Ammon's horn (tissue), 1 donor: ENCODE data around the gene SLCO3A1.
"Not testable (repeated sequence)": the region's sequence is repeated elsewhere in the genome, so short reads cannot be mapped to it uniquely, and the experiment has no call there.

ENCODE experiments used
- DNase-seq: peaks from one replicate; pipeline ENCODE4 v3.0.0-alpha.2; 2016; ENCODE audit warnings: low spot score

The SLCO3A1 gene

DNA sequence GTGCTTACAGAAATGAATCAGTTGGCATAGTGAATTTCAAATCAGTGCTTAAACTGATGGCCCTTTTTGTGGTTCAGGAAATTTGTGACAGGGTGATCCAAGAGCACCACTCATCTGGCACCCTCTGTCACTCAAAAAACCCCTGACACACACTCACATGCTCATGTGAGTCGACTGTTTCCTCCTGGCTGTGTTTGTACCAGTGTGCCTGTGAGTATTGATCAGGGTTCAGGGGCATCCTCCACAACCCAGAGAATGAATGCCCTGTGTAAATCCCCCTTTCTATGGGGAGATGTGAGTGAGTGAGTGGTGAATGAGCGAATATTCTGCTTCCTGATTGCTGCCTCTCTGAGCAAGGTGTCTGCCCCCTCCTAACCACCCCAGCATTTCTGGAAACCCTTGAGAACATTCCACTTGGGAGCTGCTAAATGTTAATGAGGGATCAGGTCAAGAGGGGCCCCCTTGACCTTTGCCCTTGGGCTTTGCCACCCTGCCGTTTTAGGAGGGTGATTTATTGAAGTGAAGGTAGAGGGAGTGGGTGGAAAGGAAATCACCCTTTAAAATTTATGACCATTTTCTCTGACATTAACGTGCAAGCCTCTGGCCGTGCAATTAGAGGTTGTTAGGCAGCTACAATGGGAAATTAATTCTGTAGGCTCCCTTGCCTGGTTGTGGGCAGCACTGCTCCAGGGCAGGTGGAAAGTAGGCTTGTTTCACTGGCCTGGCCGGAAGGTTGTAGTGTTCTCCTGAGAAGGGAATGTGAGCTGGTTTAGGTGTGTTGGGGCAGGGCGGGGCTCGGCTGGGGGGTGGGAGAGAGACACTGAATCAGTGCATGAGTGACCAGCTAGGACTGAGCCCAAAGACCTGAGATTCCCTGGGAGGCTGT, 87.2 kb downstream of the SLCO3A1 start:
- no peak for DNase-seq

DNA sequence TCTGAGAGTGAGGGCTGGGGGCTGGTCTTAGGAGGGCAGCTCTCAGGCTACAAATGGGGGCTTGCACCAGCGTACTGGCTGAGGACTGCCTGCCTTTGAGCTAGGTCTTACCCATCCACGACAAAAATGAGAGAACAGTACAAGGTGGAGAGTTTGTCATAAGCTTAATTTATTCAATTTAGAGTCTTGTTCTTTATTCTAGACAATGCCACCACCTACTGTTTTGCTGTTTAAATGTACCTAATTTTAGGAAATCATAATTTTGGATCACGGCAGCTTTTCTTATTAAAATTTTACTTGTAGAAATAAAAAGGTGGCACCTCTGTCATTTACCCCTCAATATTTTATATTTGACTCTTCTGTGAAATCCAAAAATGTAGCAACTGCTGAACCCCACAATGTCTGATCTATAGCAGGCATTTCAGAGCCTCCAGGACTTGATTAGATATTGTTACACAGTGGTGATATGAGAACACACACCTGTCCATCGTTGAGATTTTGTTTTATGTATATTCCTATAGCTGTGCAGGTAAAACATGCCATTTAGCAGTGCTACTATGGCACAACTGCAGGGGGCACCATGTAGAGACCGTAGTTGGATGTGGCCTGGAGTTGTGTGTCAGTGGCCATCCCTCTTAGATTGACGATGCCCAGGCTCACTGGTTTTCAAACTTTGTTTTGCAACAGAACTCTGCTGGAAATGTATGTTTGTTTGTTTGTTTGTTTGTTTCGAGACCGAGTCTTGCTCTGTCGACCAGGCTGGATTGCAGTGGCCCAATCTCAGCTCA, 88.6 kb downstream of the SLCO3A1 start:
- DNase-seq: no peak

DNA sequence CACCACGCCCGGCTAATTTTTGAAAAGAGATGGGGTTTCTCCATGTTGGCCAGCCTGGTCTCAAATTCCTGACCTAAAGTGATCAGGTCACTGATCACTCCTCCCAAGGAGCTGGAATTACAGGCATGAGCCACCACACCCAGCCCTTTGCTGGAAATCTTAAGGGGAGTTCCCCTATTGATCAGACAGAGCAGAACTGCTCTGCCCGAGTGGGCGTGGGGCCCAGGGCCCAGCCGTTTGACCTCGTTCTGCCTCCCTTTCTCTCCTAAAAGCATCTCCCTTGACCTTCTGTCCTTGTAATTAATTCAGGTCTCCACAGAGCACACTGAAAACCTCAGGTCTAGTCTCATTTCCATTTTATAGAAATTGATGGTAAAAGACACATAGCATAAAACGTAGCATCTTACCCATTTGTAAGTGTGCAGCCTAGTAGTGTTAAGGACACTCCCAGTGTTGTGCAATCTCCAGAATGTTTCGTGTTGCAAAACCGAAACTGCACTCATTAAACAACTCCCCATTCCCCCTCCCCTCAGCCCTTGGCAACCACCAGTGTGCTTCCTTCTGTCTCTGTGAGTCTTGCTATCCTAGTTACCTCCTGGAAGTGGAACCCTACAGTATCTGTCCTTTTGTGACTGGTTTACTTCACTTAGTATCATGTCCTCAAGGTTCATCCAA, 89.3 kb downstream of the SLCO3A1 start:
- DNase-seq: peak; percentile 88

DNA sequence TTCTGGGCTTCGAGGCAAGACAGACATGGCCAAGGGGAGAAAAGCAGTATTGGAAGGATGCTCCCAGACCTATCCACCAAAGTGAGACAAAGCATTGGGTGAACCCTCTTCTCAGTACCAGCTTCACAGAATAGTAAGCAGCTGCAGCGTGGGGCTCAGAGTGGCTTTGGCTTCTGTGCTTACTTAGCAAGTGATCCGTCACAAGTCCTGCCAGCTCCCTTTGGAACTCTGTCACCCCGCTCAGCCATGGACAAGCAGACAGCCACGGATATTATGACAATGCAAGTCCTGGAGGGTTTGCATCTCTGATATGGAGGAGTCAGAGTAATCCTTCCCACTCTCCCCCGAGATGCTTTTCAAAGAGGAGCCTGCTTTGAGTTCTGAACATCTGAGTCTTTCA, 90.8 kb downstream of the SLCO3A1 start:
- peak; percentile 38 for DNase-seq

DNA sequence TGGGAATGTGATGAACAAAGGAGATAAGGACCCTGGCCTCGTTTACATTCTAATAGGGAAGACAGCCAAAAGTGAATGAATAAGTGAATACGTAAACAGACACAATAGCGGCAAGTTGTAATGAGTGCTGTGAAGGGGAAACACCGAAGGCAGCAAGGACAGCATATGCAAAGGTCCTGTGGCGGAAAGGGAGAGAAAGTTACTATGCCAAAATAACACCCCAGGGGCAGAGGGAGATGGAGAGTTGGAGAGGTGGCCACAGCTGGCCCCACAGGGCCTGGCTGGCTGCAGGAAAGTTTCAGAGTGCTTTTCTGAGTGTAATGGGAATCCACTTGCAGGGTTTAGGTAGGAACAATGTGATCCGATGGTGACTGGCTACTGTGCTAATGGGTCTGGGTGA, 91.9 kb downstream of the SLCO3A1 start:
- no peak for DNase-seq

DNA sequence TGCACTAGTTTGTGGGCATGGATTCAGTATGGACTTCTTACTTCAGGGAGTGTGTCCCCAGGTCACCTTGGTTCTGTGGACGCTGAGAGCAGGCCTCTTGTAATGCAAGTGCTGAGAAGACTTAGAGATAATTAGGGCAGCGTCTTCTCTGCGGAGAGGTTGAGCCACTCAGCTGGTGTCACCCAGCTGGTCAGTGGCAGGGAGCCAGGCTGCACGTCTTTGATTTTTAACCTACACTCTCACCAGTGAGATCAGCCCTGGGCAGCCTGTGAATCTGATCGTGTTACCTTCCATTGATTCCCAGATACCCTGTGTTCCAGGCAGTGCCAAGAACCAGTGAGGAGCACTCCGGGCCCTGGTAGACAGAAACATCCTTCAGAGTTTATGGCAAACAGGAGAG, 92.6 kb downstream of the SLCO3A1 start:
- no peak for DNase-seq

DNA sequence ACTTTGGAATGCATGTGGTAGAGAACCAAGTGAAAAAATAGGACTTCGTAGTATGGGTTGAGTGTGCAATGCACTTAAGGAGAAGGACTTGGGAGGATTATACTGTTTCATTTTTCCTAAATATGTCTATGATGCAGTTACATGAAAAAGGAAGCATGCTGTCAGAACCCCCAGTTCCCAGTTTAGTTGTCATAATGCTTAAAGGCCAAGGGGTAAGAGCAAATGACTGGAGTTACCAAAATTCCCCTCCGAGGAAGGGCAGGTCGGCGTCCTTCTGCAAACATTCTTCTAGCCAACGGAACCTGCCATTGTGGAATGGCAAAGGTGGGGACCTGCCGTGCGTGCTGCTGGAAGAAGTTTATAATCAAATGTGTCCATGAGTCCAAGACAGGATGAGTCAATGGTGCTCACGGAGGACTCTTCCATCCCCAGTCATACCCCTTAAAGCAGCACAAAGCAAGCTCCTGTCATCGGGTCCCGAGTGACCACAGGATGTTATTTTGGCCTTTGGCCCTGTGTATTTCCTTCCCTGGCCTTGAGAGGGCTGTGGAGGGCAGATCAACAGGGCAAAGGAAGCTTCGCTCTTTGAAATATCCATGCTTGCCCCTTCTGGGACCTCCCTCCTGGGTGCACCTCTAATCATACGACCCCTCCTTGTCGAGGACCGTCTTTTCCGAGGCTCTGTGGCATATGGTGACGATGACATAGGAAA, 93.2 kb downstream of the SLCO3A1 start:
- no peak for DNase-seq

DNA sequence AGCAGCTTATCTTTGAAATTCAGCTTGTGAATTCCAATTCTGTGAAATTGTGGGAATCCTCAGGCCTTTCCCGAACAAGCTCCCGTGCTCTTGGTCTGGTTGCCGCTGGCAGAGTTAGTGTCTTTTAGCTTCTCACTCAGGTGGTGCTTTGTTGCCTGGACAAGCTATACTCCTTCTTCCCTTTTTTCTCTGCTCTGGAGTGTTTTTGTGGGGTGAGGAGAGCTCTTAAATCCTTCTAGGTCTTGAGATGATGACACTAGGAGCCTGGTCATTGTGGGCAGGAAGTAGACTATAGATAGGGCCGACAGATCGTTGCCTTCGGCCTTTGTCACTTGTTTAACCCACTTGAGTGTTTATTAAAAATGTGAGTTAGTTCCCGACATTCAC, 93.8 kb downstream of the SLCO3A1 start:
- DNase-seq: no peak

DNA sequence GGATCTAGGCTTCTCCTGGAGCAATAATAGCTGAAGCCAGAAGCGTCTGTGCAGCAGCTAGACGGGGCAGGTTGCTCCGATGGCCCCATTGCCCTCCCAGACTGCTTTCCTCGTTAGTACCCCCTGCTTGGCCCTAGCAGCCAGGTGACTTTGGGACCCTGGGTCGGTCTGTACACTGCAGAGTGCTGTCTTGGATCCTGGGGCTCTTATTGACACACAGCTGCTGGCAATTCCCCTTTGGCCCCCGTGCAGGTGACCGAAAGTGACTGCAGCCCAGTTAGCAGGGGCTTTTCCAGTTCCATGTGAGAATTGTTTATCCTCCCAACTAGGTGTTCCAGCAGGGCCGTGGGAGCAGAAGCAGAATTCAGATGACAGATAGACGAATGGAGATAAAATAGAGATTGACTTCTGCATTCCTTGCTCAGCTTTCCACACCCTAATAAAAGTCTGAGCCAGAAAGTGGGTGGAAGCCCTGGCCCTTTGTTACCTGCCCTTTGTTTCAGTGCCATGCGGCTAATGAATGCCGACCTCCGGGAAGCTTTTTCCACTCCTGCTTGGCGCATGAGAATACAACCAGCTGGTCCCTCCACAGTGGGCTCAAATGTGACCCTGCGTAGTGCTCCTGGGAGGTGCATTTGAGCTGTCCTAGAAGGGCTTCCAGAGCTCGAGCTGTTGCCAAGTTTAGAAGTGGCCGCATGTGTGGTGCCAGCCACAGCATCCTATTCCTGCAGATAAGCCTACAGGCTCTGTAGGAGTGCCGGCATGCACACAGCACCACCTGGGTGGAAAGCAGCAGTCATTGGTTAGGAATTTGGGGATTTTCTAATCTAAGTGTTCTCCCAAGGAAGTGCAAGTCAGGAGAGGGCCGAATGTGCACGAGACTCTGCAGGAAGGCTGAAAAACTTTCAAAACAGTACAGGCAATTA, 94.4 kb downstream of the SLCO3A1 start:
- no peak for DNase-seq

DNA sequence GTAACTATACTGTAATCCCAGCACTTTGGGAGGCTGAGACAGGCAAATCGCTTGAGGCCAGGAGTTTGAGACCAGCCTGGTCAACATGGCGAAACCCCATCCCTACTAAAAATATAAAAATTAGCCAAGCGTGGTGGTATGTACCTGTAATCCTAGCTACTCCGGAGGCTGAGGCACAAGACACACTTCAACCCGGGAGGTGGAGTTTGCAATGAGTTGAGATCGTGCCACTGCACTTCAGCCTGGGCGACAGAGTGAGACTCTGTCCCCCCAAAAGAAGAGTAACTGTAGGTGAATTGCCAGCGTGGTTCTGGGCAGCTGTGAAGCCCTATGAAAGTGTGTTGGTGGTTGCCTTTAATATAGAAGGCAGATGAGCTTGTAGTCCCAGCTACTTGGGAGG, 95.9 kb downstream of the SLCO3A1 start:
- DNase-seq: no peak

DNA sequence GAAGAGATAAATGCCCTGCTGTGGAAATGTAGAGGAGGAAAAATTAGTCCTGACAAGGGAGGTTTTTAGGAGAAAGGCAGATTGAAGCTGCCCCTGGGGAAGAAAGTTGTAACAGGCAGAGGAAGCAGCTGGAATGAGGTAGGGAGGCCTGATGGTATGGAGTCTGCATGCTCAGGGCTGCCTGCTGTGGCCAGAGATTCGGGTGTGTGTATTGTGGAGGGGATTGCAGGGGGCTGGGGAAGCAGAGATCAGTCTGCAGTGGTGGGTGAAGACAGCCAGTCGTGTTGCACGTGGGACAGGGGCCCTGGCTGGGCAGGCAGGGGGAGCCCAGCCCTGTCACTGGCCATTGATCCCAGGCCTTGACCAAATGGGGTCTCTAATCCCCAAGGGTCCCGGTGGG, 96.5 kb downstream of the SLCO3A1 start:
- no peak for DNase-seq

DNA sequence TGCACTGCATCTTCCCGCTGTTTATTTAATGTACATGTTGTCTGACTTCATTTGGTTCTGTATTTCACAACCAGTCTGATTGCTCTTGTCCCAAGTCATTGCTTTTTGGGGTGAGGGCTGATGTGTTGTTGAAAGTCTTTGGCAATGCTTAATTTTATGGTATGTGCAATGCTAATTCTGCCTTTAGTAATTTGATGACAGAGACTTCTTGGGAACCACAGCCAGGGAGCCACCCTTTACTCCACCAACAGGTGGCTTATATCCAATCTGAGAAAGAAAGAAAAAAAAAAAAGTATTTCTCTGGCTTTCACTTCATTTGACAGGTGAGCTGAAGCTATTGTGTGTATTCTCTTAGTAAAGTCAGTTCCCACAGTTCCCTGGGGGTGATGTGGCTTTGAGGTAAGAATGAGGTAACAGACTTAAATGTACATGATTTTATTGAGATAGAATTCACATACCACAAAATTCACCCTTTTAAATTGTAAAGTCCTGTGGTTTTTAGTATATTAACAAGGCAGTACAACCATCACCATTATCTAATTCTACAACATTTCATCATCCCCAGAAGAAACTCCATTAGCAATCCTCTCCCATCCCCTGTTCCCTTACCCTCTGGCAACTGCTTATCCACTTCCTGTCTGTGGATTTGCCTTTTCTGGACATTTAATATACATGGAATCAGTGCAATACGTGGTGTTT, 97.3 kb downstream of the SLCO3A1 start:
- DNase-seq: no peak

DNA sequence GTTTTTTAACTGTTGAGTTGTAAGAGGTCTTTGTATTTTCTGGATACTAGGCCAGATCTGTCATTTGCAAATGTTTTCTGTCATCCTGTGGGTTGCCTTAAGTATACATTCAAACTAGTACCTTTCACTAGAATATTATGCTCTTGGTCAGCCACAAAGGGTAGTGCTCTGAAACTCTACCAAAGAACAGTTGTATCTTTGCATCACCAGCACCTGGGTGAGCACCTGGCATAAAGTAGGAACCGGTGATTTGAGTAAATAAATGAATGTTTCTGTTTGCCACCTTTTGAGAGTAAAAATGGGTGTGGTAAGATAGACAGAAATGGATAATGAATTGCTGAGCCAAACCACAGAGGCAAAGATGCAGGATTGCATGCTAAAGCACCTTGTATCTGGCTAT, 98.7 kb downstream of the SLCO3A1 start:
- no peak for DNase-seq

DNA sequence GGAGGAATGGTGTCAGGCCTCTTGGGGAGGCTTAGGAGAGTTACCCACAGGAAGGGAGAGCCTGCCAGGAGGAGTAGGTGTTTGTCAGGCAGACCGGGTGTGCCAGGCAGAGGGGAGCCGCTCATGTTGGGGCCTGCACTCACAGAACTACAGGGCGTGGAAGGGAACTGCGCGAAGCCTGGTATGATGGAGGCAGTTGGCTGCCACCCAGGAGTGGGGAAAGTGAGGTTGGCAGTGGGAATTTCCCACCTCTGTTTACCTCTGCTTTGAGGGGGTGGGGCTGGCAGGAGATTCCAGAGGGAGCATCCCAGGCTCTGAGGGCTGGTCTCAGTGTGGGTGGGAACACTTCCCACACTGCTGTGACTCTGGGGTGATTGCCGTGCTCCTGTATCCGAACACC, 99.9 kb downstream of the SLCO3A1 start:
- DNase-seq: no peak

DNA sequence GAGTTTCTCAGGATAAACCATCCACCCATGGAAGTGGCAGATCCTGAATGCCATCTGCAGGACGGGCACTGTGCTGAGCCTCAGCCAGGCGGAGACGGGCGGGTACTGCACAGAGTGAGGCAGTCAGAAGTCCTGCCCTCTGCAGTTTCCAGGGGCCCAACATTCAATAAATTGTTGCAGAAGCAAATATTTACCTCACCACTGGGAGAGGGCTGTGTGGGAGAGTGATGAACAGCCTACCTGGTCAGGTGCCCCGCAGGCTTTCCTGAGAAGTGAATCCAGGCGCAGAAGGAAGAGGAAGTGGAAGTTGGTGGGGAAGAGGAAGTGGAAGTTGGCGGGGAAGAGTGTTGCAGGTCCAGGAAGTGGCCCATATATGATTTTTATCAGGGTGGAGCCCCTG, 100.8 kb downstream of the SLCO3A1 start:
- no peak for DNase-seq

DNA sequence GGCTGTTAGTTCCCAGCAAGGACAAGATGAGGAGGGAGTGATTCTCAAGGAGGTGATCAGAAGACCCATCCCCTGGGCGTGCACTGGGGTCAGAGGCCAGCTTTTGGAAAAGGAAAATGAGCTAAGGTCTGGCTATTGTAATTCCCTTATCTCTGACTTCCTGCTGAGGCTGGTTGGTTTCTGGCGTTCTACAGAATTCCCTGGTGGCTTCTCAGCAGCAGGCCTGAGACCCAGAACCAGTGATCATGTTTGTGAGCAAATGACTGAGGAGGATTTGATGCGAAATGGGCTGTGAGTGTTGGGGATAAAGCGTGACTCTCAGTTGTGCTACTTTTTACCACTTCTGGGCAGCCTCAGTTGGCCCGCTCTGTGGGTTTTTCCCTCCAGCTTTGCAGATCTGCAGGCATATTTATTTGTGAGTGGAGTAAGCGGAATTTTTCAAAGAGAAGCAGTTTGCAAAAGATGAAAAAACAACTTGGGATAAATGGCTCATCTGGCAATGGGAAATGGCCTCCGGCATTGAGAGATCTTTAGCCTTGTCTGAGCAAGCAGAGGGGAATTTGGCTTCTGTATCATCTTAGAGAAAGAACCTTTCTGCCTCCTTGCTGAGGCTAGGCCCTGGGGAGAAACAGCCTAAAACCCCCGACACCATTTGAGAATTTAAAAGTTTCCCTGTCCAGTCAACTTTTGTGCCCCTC, 102.7 kb downstream of the SLCO3A1 start:
- DNase-seq: no peak

DNA sequence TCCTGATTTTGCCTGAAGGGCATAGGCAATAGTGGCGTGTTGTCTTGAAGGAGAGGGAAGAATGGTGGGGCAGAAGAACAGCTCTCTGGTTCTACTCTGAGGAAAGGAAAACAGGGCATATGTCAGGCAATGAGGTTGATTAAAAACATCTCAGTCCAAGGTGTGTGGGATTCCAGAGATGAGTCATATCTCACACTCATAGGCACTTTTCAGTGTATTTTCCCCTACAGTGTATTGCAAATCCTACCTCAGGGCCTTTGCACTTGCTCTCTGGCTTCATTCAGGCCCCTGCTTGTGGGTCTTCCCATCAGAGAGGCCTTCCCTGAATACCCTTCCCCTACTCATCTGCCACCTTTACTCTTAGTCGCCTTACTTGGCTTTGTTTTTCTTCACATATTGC, 107.8 kb downstream of the SLCO3A1 start:
- DNase-seq: no peak

DNA sequence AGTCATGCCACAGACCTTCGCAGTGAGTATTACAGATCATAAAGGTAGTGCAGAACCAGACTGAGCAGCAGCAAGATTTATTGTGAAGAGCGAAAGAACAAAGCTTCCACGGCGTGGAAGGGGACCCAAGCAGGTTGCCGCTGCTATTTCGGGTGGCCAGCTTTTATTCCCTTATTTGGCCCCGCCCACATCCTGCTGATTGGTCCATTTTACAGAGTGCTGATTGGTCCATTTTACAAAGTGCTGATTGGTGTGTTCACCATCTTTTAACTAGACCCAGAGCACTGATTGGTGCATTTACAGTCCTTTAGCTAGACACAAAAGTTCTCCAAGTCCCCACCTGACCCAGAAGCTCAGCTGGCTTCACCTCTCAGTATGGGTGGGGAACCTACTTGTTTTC, 110.2 kb downstream of the SLCO3A1 start:
- DNase-seq: not testable (repeated sequence)

DNA sequence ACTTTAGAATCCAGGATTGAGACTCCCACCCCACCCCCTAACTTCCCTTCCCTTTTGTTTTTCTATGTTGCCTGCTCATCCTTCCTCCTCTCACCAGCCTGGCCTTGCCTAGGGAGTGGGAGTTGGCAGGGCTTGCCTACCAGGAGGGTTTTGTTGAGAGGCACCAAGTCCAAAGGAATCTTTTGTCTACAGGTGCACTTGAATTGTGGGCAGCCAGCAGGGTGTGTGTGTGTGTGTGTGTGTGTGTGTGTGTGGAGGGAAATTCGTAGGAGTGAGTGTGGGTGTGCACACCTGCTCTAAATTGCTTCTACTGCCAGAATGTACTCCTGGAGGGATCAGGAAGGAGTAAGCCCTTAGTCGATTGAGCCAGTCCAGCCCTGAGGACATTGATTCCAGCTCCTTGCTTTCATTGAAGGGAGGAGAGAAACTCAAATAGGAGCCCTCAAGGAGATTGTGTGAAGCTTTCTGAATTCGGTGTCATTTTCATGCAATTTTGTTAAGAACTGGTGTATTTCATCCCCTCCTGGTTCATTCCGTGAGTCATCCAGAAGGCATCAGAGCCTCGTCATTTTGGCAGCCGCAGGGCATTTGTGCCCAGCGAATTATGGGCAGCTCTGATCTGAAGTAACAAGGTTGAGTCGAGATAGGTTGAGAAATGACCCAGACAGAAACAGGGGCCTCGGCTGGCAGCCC, 112.1 kb downstream of the SLCO3A1 start:
- peak; percentile 46 for DNase-seq
